ENCODE measurements around the gene APMAP.
"Not testable (repeated sequence)": the region's sequence is repeated elsewhere in the genome, so short reads cannot be mapped to it uniquely, and the experiment has no call there.

APMAP gene

GRCh38 chr20:24950836-24951525, 41.6 kb downstream of the APMAP start:
- Mint-ChIP-seq H3K27ac (no peak overlapping the region), H3K4me3 (no peak overlapping the region), H3K27me3 (peaks cover 39% of the 10 kb centered on the region), H3K9me3 (peaks cover 13% of the 10 kb centered on the region), H3K36me3 (peaks cover 13% of the 10 kb centered on the region), H3K4me1 (peaks cover 23% of the 10 kb centered on the region)
- ATAC-seq, result no peak

- no peak overlapping the region for H3K27ac Mint-ChIP-seq
- H3K36me3 Mint-ChIP-seq, result peaks cover 7% of the 10 kb centered on the region
- ATAC-seq, result no peak
- H3K4me1 Mint-ChIP-seq, result peaks cover 18% of the 10 kb centered on the region
- peaks cover 20% of the 10 kb centered on the region for H3K9me3 Mint-ChIP-seq
- peaks cover 39% of the 10 kb centered on the region for H3K27me3 Mint-ChIP-seq
- H3K4me3 Mint-ChIP-seq, result no peak overlapping the region
These were observed 42.3 kb downstream of the APMAP start for GRCh38 chr20:24950128-24950835.

- peaks cover 13% of the 10 kb centered on the region for H3K4me1 Mint-ChIP-seq
These were observed 42.8 kb downstream of the APMAP start for GRCh38 chr20:24949756-24950127.

GRCh38 chr20:24948939-24949679, 43.4 kb downstream of the APMAP start, which contains the start of gene CST7:
TSS of gene CST7 (plus strand) at chr20:24949269. CDS start at chr20:24949506, 237 bp downstream.
- peaks cover 9% of the 10 kb centered on the region for H3K4me1 Mint-ChIP-seq
- H3K4me3 Mint-ChIP-seq, result peak within 1 kb of the TSS; percentile 44
- no peak within 1 kb of the TSS for H3K27ac Mint-ChIP-seq
- peak; percentile 84 for ATAC-seq
- peaks cover 39% of the 10 kb centered on the region for H3K27me3 Mint-ChIP-seq
- H3K9me3 Mint-ChIP-seq, result peaks cover 26% of the 10 kb centered on the region
- H3K36me3 Mint-ChIP-seq, result peaks cover 6% of the 10 kb centered on the region

More at GRCh38 chr20:24949756-24950127, 42.8 kb downstream of the APMAP start:
- Mint-ChIP-seq H3K4me3 (peak overlapping the region; percentile 44), H3K27me3 (peaks cover 39% of the 10 kb centered on the region), H3K27ac (no peak overlapping the region), H3K36me3 (peaks cover 7% of the 10 kb centered on the region), H3K9me3 (peaks cover 23% of the 10 kb centered on the region)
- ATAC-seq, result peak; percentile 10

- H3K4me3 Mint-ChIP-seq, H3K27ac Mint-ChIP-seq, H3K4me1 Mint-ChIP-seq, ATAC-seq, H3K36me3 Mint-ChIP-seq: not testable (repeated sequence)
- Mint-ChIP-seq H3K27me3 (peaks cover 39% of the 10 kb centered on the region), H3K9me3 (peaks cover 26% of the 10 kb centered on the region)
These were observed 44.1 kb downstream of the APMAP start for GRCh38 chr20:24948396-24948938.

GRCh38 chr20:24946376-24946775, 46.2 kb downstream of the APMAP start:
- H3K4me3 Mint-ChIP-seq, H3K27ac Mint-ChIP-seq, ATAC-seq, H3K36me3 Mint-ChIP-seq, H3K4me1 Mint-ChIP-seq: not testable (repeated sequence)
- Mint-ChIP-seq H3K27me3 (peaks cover 39% of the 10 kb centered on the region), H3K9me3 (peaks cover 29% of the 10 kb centered on the region)

DNA sequence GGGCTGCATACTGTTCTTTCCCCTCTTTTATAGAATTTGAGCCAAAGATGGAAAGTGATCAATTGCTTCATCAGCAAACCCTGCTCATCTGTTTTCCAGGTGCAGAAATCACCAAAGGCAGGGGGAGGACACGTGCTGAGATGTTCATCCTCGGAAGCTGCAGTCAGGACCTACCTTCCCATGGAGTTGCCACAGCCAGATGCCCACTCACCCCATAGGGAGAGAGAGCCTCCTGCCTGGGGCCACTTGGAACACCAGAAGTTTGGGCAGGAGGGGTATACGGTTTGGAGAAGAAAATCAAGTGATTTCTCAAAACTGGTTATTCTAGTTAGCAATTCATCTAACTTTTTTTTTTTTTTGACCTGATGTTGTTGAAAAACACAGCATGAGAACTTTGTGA, 48.8 kb downstream of the APMAP start:
- Mint-ChIP-seq H3K4me1 (no peaks in the 10 kb centered on the region), H3K27ac (no peak overlapping the region), H3K27me3 (peaks cover 16% of the 10 kb centered on the region), H3K36me3 (peaks cover 8% of the 10 kb centered on the region), H3K9me3 (peaks cover 33% of the 10 kb centered on the region), H3K4me3 (no peak overlapping the region)
- ATAC-seq, result no peak

- Mint-ChIP-seq H3K36me3 (peaks cover 8% of the 10 kb centered on the region), H3K27ac (no peak overlapping the region), H3K9me3 (peaks cover 33% of the 10 kb centered on the region), H3K4me1 (no peaks in the 10 kb centered on the region), H3K27me3 (peaks cover 13% of the 10 kb centered on the region), H3K4me3 (no peak overlapping the region)
- ATAC-seq, result no peak
These were observed 49.4 kb downstream of the APMAP start for GRCh38 chr20:24943196-24943595.

DNA sequence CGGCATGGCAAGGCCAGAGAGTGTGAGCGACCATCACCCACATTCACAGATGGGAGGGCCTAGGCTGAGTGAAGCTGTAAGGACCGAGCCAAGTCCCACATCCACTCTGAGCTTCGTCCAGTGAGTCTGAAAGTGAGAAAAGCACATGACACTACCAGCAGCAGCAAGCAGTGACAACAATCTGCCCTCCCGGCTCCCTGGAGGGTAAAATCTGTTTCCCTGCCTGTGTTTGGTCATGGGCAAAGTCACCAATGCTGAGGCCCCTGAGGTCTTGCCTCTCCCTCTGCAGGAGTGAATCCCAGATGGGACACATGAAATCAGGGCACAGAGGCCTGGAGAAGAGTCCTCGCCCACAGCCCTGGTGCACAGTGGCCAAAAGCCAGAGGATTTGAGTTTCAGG, 49.9 kb downstream of the APMAP start:
- Mint-ChIP-seq H3K27me3 (peaks cover 8% of the 10 kb centered on the region), H3K9me3 (peaks cover 29% of the 10 kb centered on the region), H3K4me3 (no peak overlapping the region), H3K36me3 (peaks cover 8% of the 10 kb centered on the region), H3K27ac (no peak overlapping the region), H3K4me1 (no peaks in the 10 kb centered on the region)
- ATAC-seq, result no peak

- peaks cover 8% of the 10 kb centered on the region for H3K36me3 Mint-ChIP-seq
- no peak overlapping the region for H3K27ac Mint-ChIP-seq
- peaks cover 8% of the 10 kb centered on the region for H3K9me3 Mint-ChIP-seq
- H3K4me1 Mint-ChIP-seq, result no peaks in the 10 kb centered on the region
- ATAC-seq, result no peak
- H3K4me3 Mint-ChIP-seq, result no peak overlapping the region
- peaks cover 22% of the 10 kb centered on the region for H3K27me3 Mint-ChIP-seq
These were observed 53.5 kb downstream of the APMAP start for GRCh38 chr20:24939036-24939435.

GRCh38 chr20:24938498-24938897, 54.1 kb downstream of the APMAP start:
- no peaks in the 10 kb centered on the region for H3K4me1 Mint-ChIP-seq
- no peak for ATAC-seq
- no peak overlapping the region for H3K27ac Mint-ChIP-seq
- H3K9me3 Mint-ChIP-seq, result peaks cover 8% of the 10 kb centered on the region
- no peak overlapping the region for H3K4me3 Mint-ChIP-seq
- H3K27me3 Mint-ChIP-seq, result peaks cover 22% of the 10 kb centered on the region
- peaks cover 8% of the 10 kb centered on the region for H3K36me3 Mint-ChIP-seq

- ATAC-seq, result no peak
- no peaks in the 10 kb centered on the region for H3K4me1 Mint-ChIP-seq
- no peak overlapping the region for H3K27ac Mint-ChIP-seq
- peaks cover 8% of the 10 kb centered on the region for H3K9me3 Mint-ChIP-seq
- peaks cover 22% of the 10 kb centered on the region for H3K27me3 Mint-ChIP-seq
- no peak overlapping the region for H3K4me3 Mint-ChIP-seq
- H3K36me3 Mint-ChIP-seq, result peaks cover 8% of the 10 kb centered on the region
These were observed 55.0 kb downstream of the APMAP start for GRCh38 chr20:24937579-24937978.

DNA sequence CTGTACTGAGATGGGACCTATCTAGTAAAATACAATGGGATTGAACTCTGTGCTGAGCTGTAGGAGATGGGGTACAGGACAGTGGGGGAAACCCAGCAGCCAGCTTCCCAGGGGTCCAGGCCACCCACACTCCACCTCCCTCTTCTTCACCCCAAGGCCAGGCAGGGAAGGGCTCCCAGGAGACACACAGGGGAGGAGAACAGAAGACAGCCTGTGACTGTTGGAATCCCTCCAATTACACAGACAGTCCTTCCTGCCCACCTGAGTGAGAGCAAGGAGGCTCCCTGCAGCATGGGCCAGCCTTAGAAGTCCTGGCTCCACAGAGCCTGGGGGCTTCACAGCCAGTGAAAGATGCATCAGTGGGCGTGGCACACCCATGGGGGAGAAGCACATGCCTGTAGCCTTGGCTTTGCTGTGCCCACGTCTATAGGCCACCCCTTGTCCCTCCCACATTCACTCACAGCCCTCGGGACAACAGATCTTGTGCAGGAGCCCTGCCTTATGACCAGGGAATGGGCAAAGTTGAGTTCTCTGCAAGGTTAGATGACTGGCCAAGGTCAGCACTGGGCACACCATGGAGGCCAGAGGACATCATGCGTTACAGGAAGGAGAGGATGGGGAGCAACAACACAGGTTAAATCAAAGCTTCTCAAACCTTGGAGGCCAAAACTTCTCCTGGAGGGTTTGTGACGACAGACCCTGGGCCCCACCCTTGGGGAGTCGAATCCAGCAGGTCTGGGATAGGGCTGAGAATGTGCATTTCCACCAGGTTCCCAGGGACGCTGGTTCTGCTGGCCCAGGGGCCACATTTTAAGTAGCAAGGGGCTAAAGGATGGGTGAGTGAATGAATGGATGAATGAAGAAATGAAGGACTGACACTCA, 55.8 kb downstream of the APMAP start:
- H3K27ac Mint-ChIP-seq, result no peak overlapping the region
- no peak overlapping the region for H3K4me3 Mint-ChIP-seq
- ATAC-seq, result peak; percentile 13
- peaks cover 8% of the 10 kb centered on the region for H3K36me3 Mint-ChIP-seq
- H3K27me3 Mint-ChIP-seq, result peaks cover 17% of the 10 kb centered on the region
- H3K4me1 Mint-ChIP-seq, result no peaks in the 10 kb centered on the region
- peaks cover 4% of the 10 kb centered on the region for H3K9me3 Mint-ChIP-seq

DNA sequence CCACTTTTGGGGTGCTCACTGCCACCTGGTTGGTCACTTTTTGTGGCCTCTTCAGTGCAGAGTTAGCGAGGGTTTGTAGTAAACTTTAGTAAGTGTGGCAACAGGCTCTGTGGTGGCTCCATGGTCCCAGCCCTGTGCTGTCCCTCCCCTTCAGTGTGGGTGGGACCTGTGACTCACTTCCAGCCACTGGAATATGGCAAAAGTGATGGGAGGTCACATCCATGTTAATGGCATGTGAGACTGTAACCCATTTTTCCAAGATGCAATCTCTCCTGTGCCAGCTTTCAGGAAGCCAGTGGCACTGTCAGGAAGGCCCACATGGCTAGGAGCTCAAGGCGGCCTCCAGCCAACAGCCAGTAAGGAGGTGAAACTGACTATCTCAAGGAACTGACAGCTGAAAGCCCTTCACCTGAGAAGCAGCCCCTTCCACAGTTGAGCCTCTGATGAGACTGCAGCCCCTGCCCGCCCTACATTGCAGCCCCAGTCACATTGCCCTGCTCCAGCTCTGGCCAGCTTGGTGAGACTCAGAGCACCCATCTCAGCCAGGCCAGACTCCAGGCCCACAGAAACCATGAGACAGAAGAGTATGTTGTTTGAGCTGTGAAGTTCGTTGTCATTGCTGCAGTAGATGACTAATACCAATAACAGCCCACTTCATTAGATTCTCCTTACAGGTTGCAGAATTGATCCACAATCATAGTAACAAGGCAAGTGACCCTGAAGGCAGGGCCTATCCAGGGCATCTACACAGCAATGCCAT, 56.6 kb downstream of the APMAP start:
- peaks cover 6% of the 10 kb centered on the region for H3K36me3 Mint-ChIP-seq
- peaks cover 17% of the 10 kb centered on the region for H3K27me3 Mint-ChIP-seq
- H3K27ac Mint-ChIP-seq, result no peak overlapping the region
- no peak for ATAC-seq
- no peak overlapping the region for H3K4me3 Mint-ChIP-seq
- no peaks in the 10 kb centered on the region for H3K4me1 Mint-ChIP-seq
- peaks cover 4% of the 10 kb centered on the region for H3K9me3 Mint-ChIP-seq

All from stimulated activated memory B cell treated with anti-CD40 and anti-IgM and Interleukin-4, amounts not matched to agents 10 μg/mL and 1 μg/mL and 100 μg/mL, for 72 hours (primary cell).